K562 (cell line): ENCODE measurements around the gene RUNX1. TPM values are rescaled to one million over a fixed set of nuclear protein-coding genes. Genes with fewer than 3 reads are reported as not detected.

Experiments
- ARID2 ChIP-seq: fragments of 450-650 bp; IDR thresholded peaks from 2 replicates; pipeline ENCODE4 v1.6.1; 2017; ENCODE audit warnings: antibody characterized with exemption, mild to moderate bottlenecking
- ATF7 ChIP-seq: fragments of 450-650 bp; IDR thresholded peaks from 2 replicates; pipeline ENCODE4 v1.7.1; 2014; ENCODE audit warnings: mild to moderate bottlenecking, moderate library complexity
- CC2D1A ChIP-seq: fragments of 450-650 bp; IDR thresholded peaks from 2 replicates; pipeline ENCODE4 v1.6.1; 2017; ENCODE audit warnings: mild to moderate bottlenecking
- CREB3L1 ChIP-seq: fragments of 450-650 bp; IDR thresholded peaks from 2 replicates; pipeline ENCODE4 v1.6.1; 2014; ENCODE audit warnings: low read depth, mild to moderate bottlenecking, moderate library complexity, borderline replicate concordance
- ELK3 ChIP-seq: fragments of 450-650 bp; formaldehyde crosslinking; IDR thresholded peaks from 2 replicates; pipeline ENCODE4 v1.4.0; 2020; ENCODE audit warnings: mild to moderate bottlenecking
- HDGF ChIP-seq: fragments of 450-650 bp; IDR thresholded peaks from 2 replicates; pipeline ENCODE4 v1.6.1; 2016
- ILK ChIP-seq: fragments of 450-650 bp; IDR thresholded peaks from 2 replicates; pipeline ENCODE4 v1.6.1; 2016; ENCODE audit warnings: missing genetic modification characterization, low read depth, mild to moderate bottlenecking, missing compliant biosample characterization, moderate library complexity, borderline replicate concordance
- MEIS2 ChIP-seq: fragments of 450-650 bp; IDR thresholded peaks from 2 replicates; pipeline ENCODE4 v1.6.1; 2014; ENCODE audit warnings: mild to moderate bottlenecking; ENCODE audit not compliant: partially characterized antibody
- PHF20 ChIP-seq: fragments of 450-650 bp; IDR thresholded peaks from 2 replicates; pipeline ENCODE4 v1.6.1; 2018; ENCODE audit not compliant: partially characterized antibody
- PKNOX1 ChIP-seq: fragments of 450-650 bp; IDR thresholded peaks from 2 replicates; pipeline ENCODE4 v1.6.1; 2016
- RBM22 ChIP-seq: fragments of 200-400 bp; formaldehyde crosslinking; IDR thresholded peaks from 2 replicates; pipeline ENCODE4 v1.6.1; 2018; ENCODE audit warnings: low read length, low read depth; ENCODE audit not compliant: poor library complexity, severe bottlenecking
- RFX7 ChIP-seq: fragments of 250-450 bp; sonication (Bioruptor Pico); IDR thresholded peaks from 2 replicates; pipeline ENCODE4 v1.5.1; 2021; ENCODE audit warnings: mild to moderate bottlenecking
- SAFB ChIP-seq: fragments of 200-400 bp; formaldehyde crosslinking; IDR thresholded peaks from 2 replicates; pipeline ENCODE4 v1.6.1; 2017; ENCODE audit warnings: low read depth, low read length, borderline replicate concordance
- ZBTB33 ChIP-seq: sonication (generic); formaldehyde crosslinking; IDR thresholded peaks from 2 replicates; pipeline ENCODE4 v1.8.1; 2023; ENCODE audit warnings: mild to moderate bottlenecking, missing genetic modification reagents
- ZNF124 ChIP-seq: sonication (generic); formaldehyde crosslinking; IDR thresholded peaks from 2 replicates; pipeline ENCODE4 v1.8.1; 2022; ENCODE audit warnings: missing genetic modification reagents
- polyA plus RNA-seq, 8 experiments: library from polyadenylated mRNA; depleted of rRNA in 4 of 8; stranded (reverse) in 5 of 8; unstranded in 3 of 8; fragments of >200 nt; fragmentation: Nextera tagmentation in 2 of 8; fragmentation: Illumina TruSeq in 1 of 8; extraction: Ambion mirVana in 2 of 8; extraction: Trizol in 1 of 8; gene quantifications; 2 replicates each; pipeline versions ENCODE4 v1.2.1 to v1.2.3, GENCODE V29; 2011 to 2014; ENCODE audit warnings: inconsistent platforms in 1 of 8, missing spikeins in 1 of 8
- total RNA-seq, 7 experiments: library from RNA; depleted of rRNA in 6 of 7; stranded (reverse); fragments of >200 nt in 6 of 7; fragmentation: Illumina TruSeq in 2 of 7; extraction: Trizol in 2 of 7; gene quantifications; 2 replicates each; pipeline versions ENCODE4 v1.2.1 to v1.2.3, GENCODE V29; 2011 to 2021; ENCODE audit warnings: low replicate concordance in 1 of 7
- TF ChIP-seq, protein P1 (sequence below): fragments of 250-450 bp; sonication (Bioruptor Pico); IDR thresholded peaks from 2 replicates; pipeline ENCODE4 v1.4.0; 2020; ENCODE audit warnings: mild to moderate bottlenecking, moderate library complexity, borderline replicate concordance
- TF ChIP-seq, protein P2 (sequence below): fragments of 450-650 bp; conservative IDR thresholded peaks from 2 replicates; pipeline ENCODE4 v1.6.1; 2016; ENCODE audit warnings: missing genetic modification characterization, low read depth, mild to moderate bottlenecking, missing compliant biosample characterization, moderate library complexity
- TF ChIP-seq, protein P3 (sequence below): sonication (generic); formaldehyde crosslinking; IDR thresholded peaks from 2 replicates; pipeline ENCODE4 v1.9.0; 2022; ENCODE audit warnings: mild to moderate bottlenecking, missing genetic modification reagents

Gene RUNX1
- total and polyA plus RNA-seq, 9 of the 15 experiments (the other 6 are each of a cell fraction or from before 2014, with no cell fraction given) = 2.2 to 68.6 (median 17.8) TPM

DNA sequence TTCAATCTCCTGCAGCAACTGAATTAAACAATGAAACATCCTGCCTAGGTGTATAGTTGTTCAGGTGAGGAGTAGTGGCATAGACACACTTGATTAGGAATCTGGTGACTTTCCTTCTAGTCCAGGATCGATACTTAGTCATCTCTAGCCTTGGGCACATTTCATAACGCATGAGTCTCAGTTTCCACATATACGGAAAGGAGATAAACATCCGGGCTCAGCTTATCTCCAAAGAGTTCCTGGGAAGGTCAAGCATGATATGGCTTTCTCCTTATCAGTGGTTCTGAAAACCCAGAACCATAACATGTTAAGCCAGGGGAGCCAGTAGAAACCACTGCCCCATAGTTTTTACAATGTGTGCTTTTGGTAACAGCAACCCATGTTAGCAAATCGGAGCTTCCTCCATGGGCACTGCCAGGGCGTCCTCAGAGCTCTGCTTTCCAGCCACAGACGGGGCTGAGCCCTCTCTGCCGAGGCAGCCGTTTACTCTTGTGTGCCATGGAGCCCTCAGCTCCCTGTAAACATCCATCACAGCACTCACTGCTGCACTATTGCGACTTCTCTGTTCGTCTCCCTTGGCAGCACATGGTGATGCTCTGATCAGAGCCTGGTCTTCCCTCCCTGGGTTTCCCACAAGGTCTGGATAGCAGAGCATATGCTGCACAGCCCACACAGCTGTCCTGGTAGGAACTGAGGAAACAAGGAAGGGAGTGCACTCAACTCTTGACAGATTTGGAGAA, 34.6 kb downstream of the RUNX1 start (continued):
- TF ChIP-seq, protein P1, sequence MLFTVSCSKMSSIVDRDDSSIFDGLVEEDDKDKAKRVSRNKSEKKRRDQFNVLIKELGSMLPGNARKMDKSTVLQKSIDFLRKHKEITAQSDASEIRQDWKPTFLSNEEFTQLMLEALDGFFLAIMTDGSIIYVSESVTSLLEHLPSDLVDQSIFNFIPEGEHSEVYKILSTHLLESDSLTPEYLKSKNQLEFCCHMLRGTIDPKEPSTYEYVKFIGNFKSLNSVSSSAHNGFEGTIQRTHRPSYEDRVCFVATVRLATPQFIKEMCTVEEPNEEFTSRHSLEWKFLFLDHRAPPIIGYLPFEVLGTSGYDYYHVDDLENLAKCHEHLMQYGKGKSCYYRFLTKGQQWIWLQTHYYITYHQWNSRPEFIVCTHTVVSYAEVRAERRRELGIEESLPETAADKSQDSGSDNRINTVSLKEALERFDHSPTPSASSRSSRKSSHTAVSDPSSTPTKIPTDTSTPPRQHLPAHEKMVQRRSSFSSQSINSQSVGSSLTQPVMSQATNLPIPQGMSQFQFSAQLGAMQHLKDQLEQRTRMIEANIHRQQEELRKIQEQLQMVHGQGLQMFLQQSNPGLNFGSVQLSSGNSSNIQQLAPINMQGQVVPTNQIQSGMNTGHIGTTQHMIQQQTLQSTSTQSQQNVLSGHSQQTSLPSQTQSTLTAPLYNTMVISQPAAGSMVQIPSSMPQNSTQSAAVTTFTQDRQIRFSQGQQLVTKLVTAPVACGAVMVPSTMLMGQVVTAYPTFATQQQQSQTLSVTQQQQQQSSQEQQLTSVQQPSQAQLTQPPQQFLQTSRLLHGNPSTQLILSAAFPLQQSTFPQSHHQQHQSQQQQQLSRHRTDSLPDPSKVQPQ = no peak
- TF ChIP-seq, protein P2, sequence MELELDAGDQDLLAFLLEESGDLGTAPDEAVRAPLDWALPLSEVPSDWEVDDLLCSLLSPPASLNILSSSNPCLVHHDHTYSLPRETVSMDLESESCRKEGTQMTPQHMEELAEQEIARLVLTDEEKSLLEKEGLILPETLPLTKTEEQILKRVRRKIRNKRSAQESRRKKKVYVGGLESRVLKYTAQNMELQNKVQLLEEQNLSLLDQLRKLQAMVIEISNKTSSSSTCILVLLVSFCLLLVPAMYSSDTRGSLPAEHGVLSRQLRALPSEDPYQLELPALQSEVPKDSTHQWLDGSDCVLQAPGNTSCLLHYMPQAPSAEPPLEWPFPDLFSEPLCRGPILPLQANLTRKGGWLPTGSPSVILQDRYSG (tag) = 0 out of 2 replicates have a peak, but pooled peaks have one; percentile 24
- no peak for TF ChIP-seq RFX7 (CRISPR knock-in tag)
- no peak for TF ChIP-seq MEIS2
- TF ChIP-seq, protein P3, sequence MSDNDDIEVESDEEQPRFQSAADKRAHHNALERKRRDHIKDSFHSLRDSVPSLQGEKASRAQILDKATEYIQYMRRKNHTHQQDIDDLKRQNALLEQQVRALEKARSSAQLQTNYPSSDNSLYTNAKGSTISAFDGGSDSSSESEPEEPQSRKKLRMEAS = no peak
- no peak for TF ChIP-seq ZBTB33 (CRISPR knock-in tag)
- no peak for TF ChIP-seq PKNOX1
- no peak for TF ChIP-seq ZNF124 (CRISPR knock-in tag)
- no peak for TF ChIP-seq ELK3
- 0 out of 2 replicates have a peak, but pooled peaks have one; percentile 35 for TF ChIP-seq ATF7
- no peak for TF ChIP-seq ARID2
- no peak for TF ChIP-seq RBM22
- TF ChIP-seq SAFB = no peak
- no peak for TF ChIP-seq HDGF
- no peak for TF ChIP-seq CC2D1A
- TF ChIP-seq CREB3L1 = no peak
- no peak for TF ChIP-seq ILK
- TF ChIP-seq PHF20 = no peak
